Kidney (tissue), 14 donors: ENCODE results near the gene RSPH1. TPM values are rescaled to one million over a fixed set of nuclear protein-coding genes. Genes with fewer than 3 reads are reported as not detected.

Source experiments
- DNase-seq, 5 donors: peaks; one replicate each; pipeline ENCODE4 v3.0.0-alpha.2; 2013 to 2020
- FAIRE-seq: peaks from 2 replicates; lab custom pipeline; 2012; peaks lifted over from hg19 to GRCh38; lab: Jason Lieb, UNC
- H3K27ac ChIP-seq, 2 donors: one replicate each; pipeline ENCODE4 v1.7.0; 2013; ENCODE audit warnings: low read depth in 2 of 2, low read length in 2 of 2, inconsistent platforms in 1 of 2
- H3K27me3 ChIP-seq: one replicate; pipeline ENCODE4 v1.7.1; 2013; ENCODE audit warnings: low read length, inconsistent platforms; ENCODE audit not compliant: control insufficient read depth, insufficient read depth
- H3K36me3 ChIP-seq, 3 donors: one replicate each; pipeline versions ENCODE4 v1.7.0 to v1.7.1; 2013; ENCODE audit warnings: low read length in 3 of 3, control low read depth in 1 of 3, inconsistent platforms in 1 of 3; ENCODE audit not compliant: insufficient read depth in 3 of 3, control insufficient read depth in 2 of 3
- H3K4me1 ChIP-seq, 3 donors: one replicate each; pipeline versions ENCODE4 v1.7.0 to v1.7.1; 2013; ENCODE audit warnings: low read length in 3 of 3, inconsistent platforms in 1 of 3, low read depth in 1 of 3; ENCODE audit not compliant: control insufficient read depth in 2 of 3, insufficient read depth in 2 of 3
- H3K4me3 ChIP-seq, 3 donors: one replicate each; pipeline versions ENCODE4 v1.7.0 to v1.8.1; 2013; ENCODE audit warnings: low read length in 3 of 3, control low read depth in 1 of 3, inconsistent platforms in 1 of 3
- H3K9ac ChIP-seq, 3 donors: one replicate each; pipeline versions ENCODE4 v1.7.0 to v1.7.1; 2013; ENCODE audit warnings: low read length in 3 of 3, control low read depth in 1 of 3, inconsistent platforms in 1 of 3
- H3K9me3 ChIP-seq, 3 donors: one replicate each; pipeline versions ENCODE4 v1.7.0 to v1.7.1; 2013; ENCODE audit warnings: low read length in 3 of 3, control low read depth in 1 of 3, inconsistent platforms in 1 of 3; ENCODE audit not compliant: control insufficient read depth in 2 of 3, insufficient read depth in 1 of 3
- CTCF ChIP-seq: IDR thresholded peaks from 3 replicates; pipeline ENCODE4 v1.5.1; 2012; ENCODE audit warnings: mild to moderate bottlenecking, moderate library complexity, borderline replicate concordance; ENCODE audit not compliant: insufficient read depth; ENCODE audit errors: extremely low read depth
- intact Hi-C: fragments of 100-400 bp; cut with DNase I; formaldehyde crosslinking; loops from one replicate; pipeline ENCODE4 v1.11.1; 2022
- polyA plus RNA-seq: library from polyadenylated mRNA; stranded (reverse); fragments of 350-450 nt; fragmentation: Illumina TruSeq; extraction: RNeasy Lipid Tissue Mini Kit (QIAGEN cat#74804); gene quantifications from one replicate; pipeline ENCODE4 v1.2.3, GENCODE V29; 2014; ENCODE audit warnings: low read depth, low replicate concordance; ENCODE audit not compliant: insufficient read depth
- total RNA-seq: library from RNA; stranded (reverse); fragmentation: NEBNext Ultra II Directional; extraction: Animal tissue kit (Norgen Biotek cat#: 25700); gene quantifications from one replicate; pipeline ENCODE4 v1.2.1, GENCODE V29; 2021
- donor health status: control.
- donor health status: control.
- donor health status: control.
- donor health status: control.
- donor health status: control.
- donor health status: DM: yes; HTN: yes; CAD: no.
- donor health status: Normal renal cell carcinoma (clear cell type).

The RSPH1 gene
- total and polyA plus RNA-seq, 2 donors from 2014 or later = 12.0 to 13.0 TPM

GRCh38 chr21:42507418-42507817 is 11.4 kb upstream of the RSPH1 start:
- intact Hi-C loops = no loop called here
- no peaks in the 10 kb centered on the region for H3K9me3 ChIP-seq
- no peak for DNase-seq
- no peaks in the 10 kb centered on the region for H3K27me3 ChIP-seq
- no peaks in the 10 kb centered on the region for H3K4me1 ChIP-seq
- H3K9ac ChIP-seq = no peak overlapping the region
- FAIRE-seq = no peak
- no peak overlapping the region for H3K27ac ChIP-seq
- no peak for TF ChIP-seq CTCF
- H3K4me3 ChIP-seq = no peak overlapping the region
- no peaks in the 10 kb centered on the region for H3K36me3 ChIP-seq

- no peaks in the 10 kb centered on the region for H3K36me3 ChIP-seq
- no peak overlapping the region for H3K9ac ChIP-seq
- H3K27ac ChIP-seq = no peak overlapping the region
- H3K27me3 ChIP-seq = no peaks in the 10 kb centered on the region
- no peak for FAIRE-seq
- no peaks in the 10 kb centered on the region for H3K4me1 ChIP-seq
- no peak overlapping the region for H3K4me3 ChIP-seq
- H3K9me3 ChIP-seq = no peaks in the 10 kb centered on the region
- DNase-seq = peak in 1 of 5 donors; percentile 4
- intact Hi-C loops = no loop called here
- TF ChIP-seq CTCF = no peak
Observed at GRCh38 chr21:42505090-42505726, 9.2 kb upstream of the RSPH1 start.

GRCh38 chr21:42503711-42504110 is 7.7 kb upstream of the RSPH1 start:
- intact Hi-C loops = no loop called here
- no peak for TF ChIP-seq CTCF
- H3K27ac ChIP-seq = no peak overlapping the region

More at GRCh38 chr21:42503711-42504110, 7.7 kb upstream of the RSPH1 start:
- Histone ChIP-seq H3K36me3 (no peaks in the 10 kb centered on the region), H3K9me3 (no peaks in the 10 kb centered on the region), H3K4me1 (no peaks in the 10 kb centered on the region), H3K9ac (no peak overlapping the region), H3K27me3 (no peaks in the 10 kb centered on the region), H3K4me3 (no peak overlapping the region)
- no peak for FAIRE-seq
- DNase-seq = peak in 1 of 5 donors; percentile 13
